Activated CD8-positive, alpha-beta memory T cell treated with anti-CD3 and anti-CD28 coated beads for 48 hours (primary cell): ENCODE data around the gene SCYGR4.
"Not testable (repeated sequence)": the region's sequence is repeated elsewhere in the genome, so short reads cannot be mapped to it uniquely, and the experiment has no call there.

Source experiments
- DNase-seq, 3 experiments: peaks; one replicate each; pipeline ENCODE4 v3.0.0-alpha.2; 2020; ENCODE audit warnings: low read depth in 2 of 3, low spot score in 2 of 3

The SCYGR4 gene

DNA sequence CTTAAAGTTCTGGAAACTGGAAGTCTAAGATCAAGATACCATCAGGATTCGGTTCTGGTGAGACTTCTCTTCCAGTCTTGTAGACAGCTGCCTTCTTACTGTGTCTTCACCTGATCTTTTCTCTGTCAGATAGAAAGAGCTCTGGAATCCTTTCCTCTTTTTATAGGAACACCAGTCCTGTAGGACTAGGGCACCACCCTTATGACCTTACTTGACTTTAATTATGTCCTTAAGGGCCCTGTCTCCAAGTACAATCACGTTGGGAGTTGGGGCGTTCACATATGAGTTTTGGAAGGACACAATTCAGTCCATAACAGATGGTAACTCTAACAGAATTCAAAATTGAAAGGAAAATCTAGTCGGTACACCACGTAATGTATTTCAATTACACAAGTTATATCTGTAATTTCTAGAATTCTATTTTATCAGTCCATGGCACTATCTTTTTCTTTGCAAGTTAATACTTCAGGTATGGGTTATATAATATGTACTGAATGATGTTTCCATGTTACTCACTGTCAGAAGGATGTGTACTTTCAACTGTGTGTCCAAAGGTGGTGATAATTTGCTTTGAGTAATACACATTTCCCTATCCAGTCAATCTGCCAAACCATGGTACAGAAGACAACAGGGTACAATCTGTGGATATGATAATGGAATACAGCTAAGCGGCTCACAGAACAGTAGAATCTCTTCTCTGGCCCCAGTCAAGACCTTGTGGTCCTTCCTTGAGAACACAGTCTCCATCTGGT, 48.1 kb downstream of the SCYGR4 start:
- DNase-seq: no peak

DNA sequence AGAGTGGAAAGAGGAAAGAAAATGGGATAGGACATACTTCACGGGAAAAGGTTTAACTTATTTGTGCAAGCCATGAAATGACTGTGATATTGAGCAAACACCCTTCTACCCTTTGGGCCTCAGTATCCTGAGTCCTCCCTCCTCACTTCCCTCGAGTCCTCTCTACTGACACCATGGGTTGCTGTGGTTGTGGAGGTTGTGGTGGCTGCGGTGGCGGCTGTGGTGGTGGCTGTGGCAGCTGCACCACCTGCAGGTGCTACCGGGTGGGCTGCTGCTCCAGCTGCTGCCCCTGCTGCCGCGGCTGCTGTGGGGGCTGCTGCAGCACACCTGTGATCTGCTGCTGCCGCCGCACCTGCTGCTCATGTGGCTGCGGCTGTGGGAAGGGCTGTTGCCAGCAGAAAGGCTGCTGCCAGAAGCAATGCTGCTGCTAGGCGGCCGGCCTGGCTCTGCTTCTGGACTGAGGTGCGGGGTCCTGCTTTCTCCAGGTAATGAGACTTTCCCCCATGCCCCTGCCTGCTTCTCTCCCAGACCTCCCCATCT, 49.4 kb downstream of the SCYGR4 start, which contains the start of gene SCYGR5:
TSS of gene SCYGR5 (plus strand) at position 174 of the 540 bp plus-strand sequence. CDS start at position 174, 0 bp downstream.
- DNase-seq: not testable (repeated sequence)
